Fibroblast of the aortic adventitia (primary cell): ENCODE measurements around the gene TMEM248. TPM values are rescaled to one million over a fixed set of nuclear protein-coding genes. Genes with fewer than 3 reads are reported as not detected.
"Not testable (repeated sequence)": the region's sequence is repeated elsewhere in the genome, so short reads cannot be mapped to it uniquely, and the experiment has no call there.

Experiments
- DNase-seq: peaks from one replicate; pipeline ENCODE4 v3.0.0-alpha.2; 2010; ENCODE audit warnings: low read depth
- H3K4me3 ChIP-seq: 2 replicates; pipeline ENCODE4 v1.5.1; 2011; ENCODE audit warnings: low read depth, mild to moderate bottlenecking, control low read depth, low read length, moderate library complexity
- CTCF ChIP-seq: IDR thresholded peaks from 2 replicates; pipeline ENCODE4 v1.5.1; 2011; ENCODE audit warnings: mild to moderate bottlenecking, low read length, control low read depth, inconsistent platforms; ENCODE audit not compliant: insufficient read depth
- total RNA-seq: library from RNA; depleted of rRNA; stranded (reverse); fragments of >200 nt; gene quantifications from 2 replicates; pipeline ENCODE4 v1.2.3, GENCODE V29; 2012; ENCODE audit warnings: low replicate concordance

The TMEM248 gene
- 39.7 and 104 TPM in 2 replicates for total RNA-seq

- DNase-seq, result peak; percentile 81
- H3K4me3 ChIP-seq, result peak within 1 kb of the TSS; percentile 99
- TF ChIP-seq CTCF, result no peak
These were observed at the start of gene TMEM248 for GRCh38 chr7:66920769-66921395. Gene TMEM248 (plus strand): TSS chr7:66921225. CDS start chr7:66941866, 20,641 bp downstream.

GRCh38 chr7:66873476-66873875 lies 47.5 kb upstream of the TMEM248 start:
- TF ChIP-seq CTCF, result no peak
- H3K4me3 ChIP-seq, result no peak overlapping the region
- no peak for DNase-seq

GRCh38 chr7:66877577-66878300 lies 43.3 kb upstream of the TMEM248 start:
- no peak for TF ChIP-seq CTCF
- no peak overlapping the region for H3K4me3 ChIP-seq
- no peak for DNase-seq

- H3K4me3 ChIP-seq, DNase-seq: not testable (repeated sequence)
These were observed 42.7 kb upstream of the TMEM248 start for GRCh38 chr7:66878301-66878685.

- H3K4me3 ChIP-seq, result no peak overlapping the region
- no peak for DNase-seq
- TF ChIP-seq CTCF, result no peak
These were observed 41.0 kb upstream of the TMEM248 start for GRCh38 chr7:66880053-66880452.

GRCh38 chr7:66880577-66880976 lies 40.4 kb upstream of the TMEM248 start:
- not testable (repeated sequence) for DNase-seq, H3K4me3 ChIP-seq

GRCh38 chr7:66883716-66884115 lies 37.3 kb upstream of the TMEM248 start:
- TF ChIP-seq CTCF, result no peak
- no peak for DNase-seq
- no peak overlapping the region for H3K4me3 ChIP-seq

GRCh38 chr7:66884556-66884955 lies 36.5 kb upstream of the TMEM248 start:
- DNase-seq, result peak; percentile 30
- not testable (repeated sequence) for H3K4me3 ChIP-seq
